HepG2 (cell line): ENCODE measurements around the gene ZFP1. TPM values are rescaled to one million over a fixed set of nuclear protein-coding genes. Genes with fewer than 3 reads are reported as not detected.

Experiments used
- ADNP ChIP-seq: sonication (generic); formaldehyde crosslinking; IDR thresholded peaks from 2 replicates; pipeline ENCODE4 v1.4.0; 2020; ENCODE audit warnings: missing genetic modification reagents
- ATF7 ChIP-seq, 2 experiments: fragments of 450-650 bp in 1 of 2; sonication (generic) in 1 of 2; formaldehyde crosslinking in 1 of 2; IDR thresholded peaks; 2 replicates each; pipeline versions ENCODE4 v1.4.0 to v1.6.1; 2016 to 2020; ENCODE audit warnings: antibody characterized with exemption in 1 of 2, mild to moderate bottlenecking in 1 of 2, missing genetic modification reagents in 1 of 2
- ATRX ChIP-seq: sonication (generic); formaldehyde crosslinking; IDR thresholded peaks from 2 replicates; pipeline ENCODE4 v1.4.0; 2020; ENCODE audit warnings: missing genetic modification reagents, borderline replicate concordance
- FOXO1 ChIP-seq: sonication (generic); formaldehyde crosslinking; IDR thresholded peaks from 2 replicates; pipeline ENCODE4 v1.4.0; 2020; ENCODE audit warnings: missing genetic modification reagents
- HOXD1 ChIP-seq: sonication (generic); formaldehyde crosslinking; IDR thresholded peaks from 2 replicates; pipeline ENCODE4 v1.5.0; 2020; ENCODE audit warnings: missing genetic modification reagents
- KLF13 ChIP-seq: sonication (generic); formaldehyde crosslinking; IDR thresholded peaks from 2 replicates; pipeline ENCODE4 v1.4.0; 2020; ENCODE audit warnings: mild to moderate bottlenecking, missing genetic modification reagents
- MTF1 ChIP-seq: sonication (generic); formaldehyde crosslinking; IDR thresholded peaks from 2 replicates; pipeline ENCODE4 v1.5.0; 2020; ENCODE audit warnings: missing genetic modification reagents
- NFE2L1 ChIP-seq: sonication (generic); formaldehyde crosslinking; IDR thresholded peaks from 2 replicates; pipeline ENCODE4 v1.4.0; 2020; ENCODE audit warnings: missing genetic modification reagents, mild to moderate bottlenecking, borderline replicate concordance
- NFIC ChIP-seq: IDR thresholded peaks from 2 replicates; pipeline ENCODE4 v1.6.1; 2012; ENCODE audit warnings: mild to moderate bottlenecking, low read length, inconsistent platforms
- POLR2G ChIP-seq: fragments of 200-400 bp; formaldehyde crosslinking; IDR thresholded peaks from 2 replicates; pipeline ENCODE4 v1.6.1; 2018; ENCODE audit warnings: mild to moderate bottlenecking, low read depth, low read length, moderate library complexity
- RBM22 ChIP-seq: fragments of 200-400 bp; formaldehyde crosslinking; optimal IDR thresholded peaks from 2 replicates; pipeline ENCODE3; 2017; ENCODE audit warnings: mild to moderate bottlenecking, low read length, moderate library complexity
- RCOR2 ChIP-seq: IDR thresholded peaks from 2 replicates; pipeline ENCODE4 v1.6.1; 2016; ENCODE audit warnings: missing biosample characterization, missing genetic modification reagents
- SSRP1 ChIP-seq: IDR thresholded peaks from 2 replicates; pipeline ENCODE4 v1.6.1; 2016; ENCODE audit warnings: control low read depth
- TBX2 ChIP-seq: sonication (generic); formaldehyde crosslinking; IDR thresholded peaks from 2 replicates; pipeline ENCODE4 v1.5.0; 2020; ENCODE audit warnings: missing genetic modification reagents, mild to moderate bottlenecking, borderline replicate concordance
- TP53 ChIP-seq: sonication (generic); formaldehyde crosslinking; conservative IDR thresholded peaks from 2 replicates; pipeline ENCODE4 v1.4.0; 2020; ENCODE audit warnings: missing genetic modification reagents
- ZBTB7B ChIP-seq: sonication (generic); formaldehyde crosslinking; IDR thresholded peaks from 2 replicates; pipeline ENCODE4 v1.4.0; 2020; ENCODE audit warnings: missing genetic modification reagents
- ZC3H4 ChIP-seq: sonication (generic); formaldehyde crosslinking; IDR thresholded peaks from 2 replicates; pipeline ENCODE4 v1.4.0; 2020; ENCODE audit warnings: missing genetic modification reagents, borderline replicate concordance
- ZNF10 ChIP-seq: sonication (generic); formaldehyde crosslinking; IDR thresholded peaks from 2 replicates; pipeline ENCODE4 v1.4.0; 2020; ENCODE audit warnings: mild to moderate bottlenecking, low read depth, missing genetic modification reagents, borderline replicate concordance
- ZNF274 ChIP-seq: sonication (generic); formaldehyde crosslinking; IDR thresholded peaks from 2 replicates; pipeline ENCODE4 v1.5.1; 2020; ENCODE audit warnings: mild to moderate bottlenecking, missing genetic modification reagents
- ZNF460 ChIP-seq: sonication (generic); formaldehyde crosslinking; IDR thresholded peaks from 2 replicates; pipeline ENCODE4 v1.5.1; 2020; ENCODE audit warnings: missing genetic modification reagents, mild to moderate bottlenecking, borderline replicate concordance
- polyA plus RNA-seq, 8 experiments: library from polyadenylated mRNA; depleted of rRNA in 3 of 8; stranded (reverse) in 7 of 8; unstranded in 1 of 8; fragments of >200 nt; fragmentation: Illumina TruSeq in 4 of 8; extraction: Trizol in 4 of 8; gene quantifications; 2 replicates each; pipeline versions ENCODE4 v1.2.1 to v1.2.3, GENCODE V29; 2011 to 2016; ENCODE audit warnings: low read depth in 4 of 8, missing spikeins in 1 of 8, mixed read lengths in 1 of 8; ENCODE audit not compliant: insufficient read depth in 1 of 8
- total RNA-seq, 5 experiments: library from RNA; depleted of rRNA; stranded (reverse); fragments of >200 nt; fragmentation: Illumina TruSeq; extraction: Trizol; gene quantifications; 2 replicates each; pipeline ENCODE4 v1.2.3, GENCODE V29; 2016; ENCODE audit warnings: low read depth in 1 of 5
- TF ChIP-seq, protein P1 (sequence below): sonication (generic); formaldehyde crosslinking; IDR thresholded peaks from 2 replicates; pipeline ENCODE4 v1.4.0; 2020; ENCODE audit warnings: mild to moderate bottlenecking, missing genetic modification reagents
- TF ChIP-seq, protein P2 (sequence below): sonication (generic); formaldehyde crosslinking; IDR thresholded peaks from 2 replicates; pipeline ENCODE4 v1.5.1; 2020; ENCODE audit warnings: mild to moderate bottlenecking, missing genetic modification reagents
- TF ChIP-seq, protein P3 (sequence below): sonication (generic); formaldehyde crosslinking; IDR thresholded peaks from 2 replicates; pipeline ENCODE4 v1.4.0; 2020; ENCODE audit warnings: missing genetic modification reagents, borderline replicate concordance

ZFP1 gene
- total and polyA plus RNA-seq, 2 of the 13 experiments (the other 11 are each of a cell fraction or from before 2014, with no cell fraction given), result 8.3 to 14.0 TPM

DNA sequence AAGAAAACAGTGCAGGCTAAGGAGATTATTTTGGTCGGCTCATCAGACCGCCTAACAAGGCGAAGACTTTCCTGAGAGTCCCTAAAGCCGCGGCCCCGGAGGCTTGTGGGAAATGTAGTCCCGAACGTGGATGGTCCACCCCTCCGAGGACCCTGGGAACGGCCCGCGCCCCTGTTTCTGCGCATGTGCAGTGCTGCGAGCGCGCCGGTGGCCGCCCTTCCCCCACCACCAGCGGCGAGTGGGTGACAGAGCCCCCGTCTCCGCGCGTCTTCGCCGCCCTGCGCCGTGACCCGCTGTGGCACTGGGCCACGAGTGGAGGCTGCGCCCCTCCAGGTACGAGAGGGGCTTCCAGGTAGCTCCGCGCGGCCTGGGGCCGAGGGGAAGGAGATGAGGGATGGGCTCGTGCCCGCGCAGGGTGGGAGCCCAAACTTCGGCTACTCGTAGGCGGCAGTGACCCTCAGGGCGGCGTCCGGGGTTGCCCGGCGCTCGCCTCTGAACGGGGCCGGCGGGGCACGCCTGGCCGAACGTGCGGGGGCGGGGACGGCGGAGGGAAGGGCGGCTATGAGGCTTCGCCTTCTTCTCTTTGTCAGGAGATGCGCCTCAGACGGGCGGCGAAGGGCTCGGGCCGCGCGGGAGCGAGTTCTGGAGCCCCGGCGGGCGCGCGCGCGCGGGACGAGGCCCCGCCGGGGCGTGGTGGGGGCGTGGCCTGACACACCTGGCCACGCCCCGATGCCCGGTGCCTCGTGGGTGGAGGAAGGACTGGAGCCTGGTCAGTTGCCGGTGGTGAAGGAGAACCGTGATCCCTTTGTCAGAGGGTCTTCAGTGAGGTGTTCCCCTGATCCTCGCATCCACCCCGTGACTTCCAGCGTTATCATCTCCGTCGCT, at the start of gene ZFP1 (continued):
- peak; percentile 50; the same call in 1 of the 2 replicates for TF ChIP-seq ZNF460
- TF ChIP-seq RCOR2 (CRISPR knock-in tag), result peak; percentile 18; the same call in 1 of the 2 replicates
- peak; percentile 97 for TF ChIP-seq ZNF274 (CRISPR knock-in tag)
- peak; percentile 89 for TF ChIP-seq TP53 (CRISPR knock-in tag)
- peak; percentile 89; the same call in 1 of the 2 replicates for TF ChIP-seq ZC3H4 (CRISPR knock-in tag)
- TF ChIP-seq, protein P1, sequence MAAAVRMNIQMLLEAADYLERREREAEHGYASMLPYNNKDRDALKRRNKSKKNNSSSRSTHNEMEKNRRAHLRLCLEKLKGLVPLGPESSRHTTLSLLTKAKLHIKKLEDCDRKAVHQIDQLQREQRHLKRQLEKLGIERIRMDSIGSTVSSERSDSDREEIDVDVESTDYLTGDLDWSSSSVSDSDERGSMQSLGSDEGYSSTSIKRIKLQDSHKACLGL, result peak; percentile 82
- no peak for TF ChIP-seq SSRP1
- no peak for TF ChIP-seq ATF7 (IDR thresholded peaks at IDR 0.05)
- peak; percentile 62; the same call in 1 of the 2 replicates for TF ChIP-seq ATF7 (CRISPR knock-in tag; IDR thresholded peaks at IDR 0.05)
- TF ChIP-seq NFIC, result no peak
- no peak for TF ChIP-seq NFE2L1 (CRISPR knock-in tag)
- TF ChIP-seq, protein P2, sequence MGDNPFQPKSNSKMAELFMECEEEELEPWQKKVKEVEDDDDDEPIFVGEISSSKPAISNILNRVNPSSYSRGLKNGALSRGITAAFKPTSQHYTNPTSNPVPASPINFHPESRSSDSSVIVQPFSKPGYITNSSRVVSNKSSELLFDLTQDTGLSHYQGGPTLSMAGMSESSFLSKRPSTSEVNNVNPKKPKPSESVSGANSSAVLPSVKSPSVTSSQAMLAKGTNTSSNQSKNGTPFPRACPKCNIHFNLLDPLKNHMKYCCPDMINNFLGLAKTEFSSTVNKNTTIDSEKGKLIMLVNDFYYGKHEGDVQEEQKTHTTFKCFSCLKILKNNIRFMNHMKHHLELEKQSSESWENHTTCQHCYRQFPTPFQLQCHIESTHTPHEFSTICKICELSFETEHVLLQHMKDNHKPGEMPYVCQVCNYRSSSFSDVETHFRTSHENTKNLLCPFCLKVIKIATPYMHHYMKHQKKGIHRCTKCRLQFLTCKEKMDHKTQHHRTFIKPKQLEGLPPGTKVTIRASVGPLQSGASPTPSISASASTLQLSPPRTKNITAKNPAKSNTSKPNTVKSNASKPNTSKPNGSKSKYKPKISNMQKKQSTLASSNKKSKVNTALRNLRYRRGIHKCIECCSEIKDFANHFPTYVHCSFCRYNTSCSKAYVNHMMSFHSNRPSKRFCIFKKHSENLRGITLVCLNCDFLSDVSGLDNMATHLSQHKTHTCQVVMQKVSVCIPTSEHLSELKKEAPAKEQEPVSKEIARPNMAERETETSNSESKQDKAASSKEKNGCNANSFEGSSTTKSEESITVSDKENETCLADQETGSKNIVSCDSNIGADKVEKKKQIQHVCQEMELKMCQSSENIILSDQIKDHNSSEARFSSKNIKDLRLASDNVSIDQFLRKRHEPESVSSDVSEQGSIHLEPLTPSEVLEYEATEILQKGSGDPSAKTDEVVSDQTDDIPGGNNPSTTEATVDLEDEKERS (CRISPR knock-in tag), result peak; percentile 97
- TF ChIP-seq ATRX, result no peak
- 0 out of 2 replicates have a peak, but pooled peaks have one; percentile 76 for TF ChIP-seq MTF1 (CRISPR knock-in tag)
- TF ChIP-seq, protein P3, sequence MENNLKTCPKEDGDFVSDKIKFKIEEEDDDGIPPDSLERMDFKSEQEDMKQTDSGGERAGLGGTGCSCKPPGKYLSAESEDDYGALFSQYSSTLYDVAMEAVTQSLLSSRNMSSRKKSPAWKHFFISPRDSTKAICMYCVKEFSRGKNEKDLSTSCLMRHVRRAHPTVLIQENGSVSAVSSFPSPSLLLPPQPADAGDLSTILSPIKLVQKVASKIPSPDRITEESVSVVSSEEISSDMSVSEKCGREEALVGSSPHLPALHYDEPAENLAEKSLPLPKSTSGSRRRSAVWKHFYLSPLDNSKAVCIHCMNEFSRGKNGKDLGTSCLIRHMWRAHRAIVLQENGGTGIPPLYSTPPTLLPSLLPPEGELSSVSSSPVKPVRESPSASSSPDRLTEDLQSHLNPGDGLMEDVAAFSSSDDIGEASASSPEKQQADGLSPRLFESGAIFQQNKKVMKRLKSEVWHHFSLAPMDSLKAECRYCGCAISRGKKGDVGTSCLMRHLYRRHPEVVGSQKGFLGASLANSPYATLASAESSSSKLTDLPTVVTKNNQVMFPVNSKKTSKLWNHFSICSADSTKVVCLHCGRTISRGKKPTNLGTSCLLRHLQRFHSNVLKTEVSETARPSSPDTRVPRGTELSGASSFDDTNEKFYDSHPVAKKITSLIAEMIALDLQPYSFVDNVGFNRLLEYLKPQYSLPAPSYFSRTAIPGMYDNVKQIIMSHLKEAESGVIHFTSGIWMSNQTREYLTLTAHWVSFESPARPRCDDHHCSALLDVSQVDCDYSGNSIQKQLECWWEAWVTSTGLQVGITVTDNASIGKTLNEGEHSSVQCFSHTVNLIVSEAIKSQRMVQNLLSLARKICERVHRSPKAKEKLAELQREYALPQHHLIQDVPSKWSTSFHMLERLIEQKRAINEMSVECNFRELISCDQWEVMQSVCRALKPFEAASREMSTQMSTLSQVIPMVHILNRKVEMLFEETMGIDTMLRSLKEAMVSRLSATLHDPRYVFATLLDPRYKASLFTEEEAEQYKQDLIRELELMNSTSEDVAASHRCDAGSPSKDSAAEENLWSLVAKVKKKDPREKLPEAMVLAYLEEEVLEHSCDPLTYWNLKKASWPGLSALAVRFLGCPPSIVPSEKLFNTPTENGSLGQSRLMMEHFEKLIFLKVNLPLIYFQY (CRISPR knock-in tag), result peak; percentile 71
- TF ChIP-seq KLF13 (CRISPR knock-in tag), result 0 out of 2 replicates have a peak, but pooled peaks have one; percentile 82
- TF ChIP-seq TBX2 (CRISPR knock-in tag), result peak; percentile 94
- no peak for TF ChIP-seq ADNP (CRISPR knock-in tag)
- TF ChIP-seq RBM22, result no peak
- TF ChIP-seq FOXO1 (CRISPR knock-in tag), result peak; percentile 62; the same call in 1 of the 2 replicates
- TF ChIP-seq POLR2G, result peak; percentile 91
- 0 out of 2 replicates have a peak, but pooled peaks have one; percentile 69 for TF ChIP-seq HOXD1
- TF ChIP-seq ZNF10 (CRISPR knock-in tag), result no peak
- TF ChIP-seq ZBTB7B (CRISPR knock-in tag), result peak; percentile 68
